ENCODE data around the gene CD274. TPM values are rescaled to one million over a fixed set of nuclear protein-coding genes. Genes with fewer than 3 reads are reported as not detected.

Gene CD274
- total RNA-seq, 1 experiment from 2014 or later, result 2.5 TPM

GRCh38 chr9:5422276-5422675 lies 28.1 kb upstream of the CD274 start:
- POLR2A ChIA-PET, result no interaction called here
- H3K27ac ChIP-seq (ENCODE audit: low read depth, low read length), result no peak overlapping the region
- intact Hi-C loops (cut with micrococcal nuclease), result loop anchor here (10.0 kb wide), 1 partner anchor 1037 kb away; no protein-coding TSS in a partner anchor
- H3K4me1 ChIP-seq (ENCODE audit: control insufficient read depth in 1 of 2, insufficient read depth in 2 of 2, low read length in 2 of 2), result no peaks in the 10 kb centered on the region
- BruUV-seq (replicated peaks), result no TSS peak
- H3K27me3 ChIP-seq (ENCODE audit: insufficient read depth, low read length), result no peaks in the 10 kb centered on the region
- H3K9me3 ChIP-seq (ENCODE audit: control insufficient read depth in 1 of 2, insufficient read depth in 1 of 2, low read depth in 1 of 2, low read length in 2 of 2), result no peaks in the 10 kb centered on the region
- no peak overlapping the region for H3K9ac ChIP-seq (ENCODE audit: low read length)
- H3K9me2 ChIP-seq (ENCODE audit: insufficient read depth), result no peaks in the 10 kb centered on the region
- no peak overlapping the region for H3K4me3 ChIP-seq (replicated peaks in 1 of 2; ENCODE audit: low read depth in 1 of 2, low read length in 2 of 2)
- no peaks in the 10 kb centered on the region for H3K36me3 ChIP-seq (ENCODE audit: control insufficient read depth in 1 of 2, insufficient read depth in 2 of 2, low read length in 2 of 2)
- no peak overlapping the region for H3K4me2 ChIP-seq (ENCODE audit: low read length)
- H4K20me1 ChIP-seq (ENCODE audit: insufficient read depth), result no peaks in the 10 kb centered on the region
- H2AFZ ChIP-seq (ENCODE audit: low read depth, low read length, poor library complexity, severe bottlenecking), result no peak overlapping the region
- CTCF ChIA-PET, result interaction anchor here (0.6 to 1.0 kb wide), 3 partner anchors 236 to 784 kb away, joined by 3 to 4 read pairs (median 3); no protein-coding TSS in a partner anchor
- no peaks in the 10 kb centered on the region for H3K79me2 ChIP-seq (ENCODE audit: insufficient read depth, low read length)
- no peak for ATAC-seq
- TF ChIP-seq ATF3 (IDR thresholded peaks at IDR 0.05) (no peak), ELF1 (IDR thresholded peaks at IDR 0.05; ENCODE audit: borderline replicate concordance, low read depth) (no peak), CEBPB (IDR thresholded peaks at IDR 0.05; ENCODE audit: low read depth) (no peak), ZBTB33 (IDR thresholded peaks at IDR 0.05; ENCODE audit: extremely low read depth, insufficient replicate concordance, low read length) (no peak), CBX3 (IDR thresholded peaks at IDR 0.05; ENCODE audit: low read depth) (no peak), TCF7L2 (IDR thresholded peaks at IDR 0.05; ENCODE audit: borderline replicate concordance, extremely low read depth, insufficient read depth, insufficient read length) (no peak), SP1 (IDR thresholded peaks at IDR 0.05; ENCODE audit: low read depth) (no peak), ZNF274 (IDR thresholded peaks at IDR 0.05; ENCODE audit: low read depth, low read length) (no peak), SRF (IDR thresholded peaks at IDR 0.05; ENCODE audit: low read depth) (no peak), SIN3A (IDR thresholded peaks at IDR 0.05; ENCODE audit: low read depth) (no peak), EGR1 (IDR thresholded peaks at IDR 0.05; ENCODE audit: low read depth) (no peak)
- DNase-seq (ENCODE audit: low read depth, low spot score), result no peak
- RAD21 ChIA-PET (ENCODE audit: low non-redundant PET in 1 of 2, low total read pairs in 2 of 2, uncharacterized antibody in 2 of 2, unreplicated experiment in 2 of 2), result no interaction called here
